ES-I3 (cell line): ENCODE measurements around the gene IFNA16.
"Not testable (repeated sequence)": the region's sequence is repeated elsewhere in the genome, so short reads cannot be mapped to it uniquely, and the experiment has no call there.

Source experiments
- H3K36me3 ChIP-seq: 2 replicates; pipeline ENCODE4 v1.6.1; 2013; ENCODE audit warnings: mild to moderate bottlenecking, low read length, control low read depth, moderate library complexity; ENCODE audit not compliant: insufficient read depth
- H3K4me1 ChIP-seq: 2 replicates; pipeline ENCODE4 v1.6.1; 2013; ENCODE audit warnings: mild to moderate bottlenecking, control low read depth, low read length; ENCODE audit not compliant: insufficient read depth
- H3K9ac ChIP-seq: 2 replicates; pipeline ENCODE4 v1.6.1; 2013; ENCODE audit warnings: low read depth, mild to moderate bottlenecking, low read length, moderate library complexity
- H3K9me3 ChIP-seq: 2 replicates; pipeline ENCODE4 v1.6.1; 2013; ENCODE audit warnings: mild to moderate bottlenecking, low read length, moderate library complexity; ENCODE audit not compliant: control insufficient read depth, insufficient read depth

IFNA16 gene

GRCh38 chr9:21213411-21214326 lies 3.4 kb downstream of the IFNA16 start:
- H3K9ac ChIP-seq, H3K4me1 ChIP-seq, H3K36me3 ChIP-seq, H3K9me3 ChIP-seq: not testable (repeated sequence)

- H3K9ac ChIP-seq, H3K4me1 ChIP-seq, H3K9me3 ChIP-seq, H3K36me3 ChIP-seq: not testable (repeated sequence)
Measured at GRCh38 chr9:21212160-21212559, 5.0 kb downstream of the IFNA16 start.

GRCh38 chr9:21210782-21211181 lies 6.3 kb downstream of the IFNA16 start:
- not testable (repeated sequence) for H3K9ac ChIP-seq, H3K9me3 ChIP-seq, H3K4me1 ChIP-seq, H3K36me3 ChIP-seq

DNA sequence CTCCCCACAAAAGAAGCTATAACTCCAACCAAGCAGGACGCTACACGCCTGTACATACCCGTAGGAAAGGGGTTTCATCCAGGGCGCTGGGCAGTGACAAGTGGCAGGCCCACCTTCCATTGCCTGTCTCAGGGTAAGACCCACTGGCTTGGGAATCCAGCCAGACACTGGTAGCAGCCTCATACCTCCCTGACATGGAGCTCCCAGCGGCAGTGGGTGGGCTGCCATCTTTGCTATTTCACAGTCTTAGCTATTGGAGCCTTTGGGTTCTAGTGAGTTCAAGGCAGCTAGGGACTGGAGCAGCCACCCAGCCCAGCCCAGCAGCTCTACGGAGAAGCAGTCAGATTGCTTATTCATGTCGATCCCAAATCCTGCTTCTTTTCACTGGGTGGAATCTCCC lies 6.8 kb downstream of the IFNA16 start:
- Histone ChIP-seq H3K4me1 (no peaks in the 10 kb centered on the region), H3K36me3 (no peaks in the 10 kb centered on the region), H3K9ac (no peak overlapping the region), H3K9me3 (no peaks in the 10 kb centered on the region)

DNA sequence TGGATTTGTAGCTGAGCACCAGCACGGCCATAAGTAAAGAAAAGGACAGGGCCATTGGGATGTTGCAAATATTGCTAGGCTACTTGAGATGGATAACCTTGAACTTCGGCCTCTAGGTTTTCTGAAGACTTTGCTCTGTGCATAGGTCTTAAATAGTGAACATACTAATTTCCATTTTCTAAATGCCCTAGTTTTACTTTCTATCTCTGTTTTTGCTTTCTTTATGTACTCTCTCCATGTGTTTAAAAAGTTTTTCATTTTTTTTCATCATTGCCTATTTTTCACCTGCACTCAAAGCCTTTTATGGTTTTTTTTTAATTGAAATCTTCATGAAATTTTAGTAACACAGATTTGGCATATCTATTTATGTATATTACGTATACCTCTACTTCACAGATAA lies 10.1 kb downstream of the IFNA16 start, which contains the start of gene IFNA10:
Gene IFNA10 (minus strand): TSS at position 101 of the 400 bp plus-strand sequence. CDS start 46 bp downstream, at position 55.
- H3K36me3 ChIP-seq, H3K9ac ChIP-seq, H3K4me1 ChIP-seq, H3K9me3 ChIP-seq: not testable (repeated sequence)

DNA sequence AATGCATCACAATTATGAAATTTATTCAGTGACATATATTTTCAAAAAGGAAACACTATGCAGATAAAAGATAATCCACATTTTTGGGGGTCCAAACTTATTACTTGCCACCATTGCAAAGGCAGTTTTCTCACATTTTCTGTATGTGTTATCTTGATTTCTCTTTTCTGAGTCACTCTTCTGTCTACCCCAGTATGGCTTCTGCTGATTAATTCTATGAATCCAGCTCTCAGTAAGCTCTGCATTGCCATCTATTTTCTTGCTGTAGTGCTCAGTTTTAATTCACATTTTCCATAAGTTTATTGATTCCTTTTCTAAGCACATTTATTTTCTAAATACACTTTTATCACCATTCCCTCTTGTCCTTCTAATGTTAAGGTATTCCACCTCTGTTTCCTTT lies 11.9 kb downstream of the IFNA16 start:
- H3K9me3 ChIP-seq, result no peaks in the 10 kb centered on the region
- no peaks in the 10 kb centered on the region for H3K36me3 ChIP-seq
- H3K9ac ChIP-seq, result no peak overlapping the region
- H3K4me1 ChIP-seq, result no peaks in the 10 kb centered on the region

DNA sequence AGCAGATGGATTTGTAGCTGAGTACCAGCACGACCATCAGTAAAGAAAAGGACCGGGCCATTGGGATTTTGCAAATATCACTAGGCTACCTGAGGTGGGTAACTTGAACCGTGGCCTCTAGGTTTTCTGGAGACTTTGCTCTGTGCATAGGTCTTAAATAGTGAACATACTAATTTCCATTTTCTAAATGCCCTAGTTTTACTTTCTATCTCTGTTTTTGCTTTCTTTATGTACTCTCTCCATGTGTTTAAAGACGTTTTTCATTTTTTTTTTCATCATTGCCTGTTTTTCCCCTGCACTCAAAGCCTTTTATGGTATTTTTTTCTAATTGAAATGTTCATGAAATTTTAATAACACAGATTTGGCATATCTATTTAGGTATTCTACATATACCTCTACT lies 15.0 kb downstream of the IFNA16 start, which contains the start of gene IFNA7:
Gene IFNA7 (minus strand): TSS at position 101 of the 400 bp plus-strand sequence. CDS start 40 bp downstream, at position 61.
- H3K9ac ChIP-seq, H3K9me3 ChIP-seq, H3K4me1 ChIP-seq, H3K36me3 ChIP-seq: not testable (repeated sequence)

- H3K9ac ChIP-seq, H3K4me1 ChIP-seq, H3K9me3 ChIP-seq, H3K36me3 ChIP-seq: not testable (repeated sequence)
Measured at GRCh38 chr9:21194867-21195776, 22.0 kb downstream of the IFNA16 start.

GRCh38 chr9:21187487-21187886 lies 29.6 kb downstream of the IFNA16 start, which contains the start of gene IFNA4:
Gene IFNA4, minus strand, starts transcription at chr9:21187587. Its CDS starts 56 bp downstream, at chr9:21187531.
- not testable (repeated sequence) for H3K4me1 ChIP-seq, H3K9me3 ChIP-seq

DNA sequence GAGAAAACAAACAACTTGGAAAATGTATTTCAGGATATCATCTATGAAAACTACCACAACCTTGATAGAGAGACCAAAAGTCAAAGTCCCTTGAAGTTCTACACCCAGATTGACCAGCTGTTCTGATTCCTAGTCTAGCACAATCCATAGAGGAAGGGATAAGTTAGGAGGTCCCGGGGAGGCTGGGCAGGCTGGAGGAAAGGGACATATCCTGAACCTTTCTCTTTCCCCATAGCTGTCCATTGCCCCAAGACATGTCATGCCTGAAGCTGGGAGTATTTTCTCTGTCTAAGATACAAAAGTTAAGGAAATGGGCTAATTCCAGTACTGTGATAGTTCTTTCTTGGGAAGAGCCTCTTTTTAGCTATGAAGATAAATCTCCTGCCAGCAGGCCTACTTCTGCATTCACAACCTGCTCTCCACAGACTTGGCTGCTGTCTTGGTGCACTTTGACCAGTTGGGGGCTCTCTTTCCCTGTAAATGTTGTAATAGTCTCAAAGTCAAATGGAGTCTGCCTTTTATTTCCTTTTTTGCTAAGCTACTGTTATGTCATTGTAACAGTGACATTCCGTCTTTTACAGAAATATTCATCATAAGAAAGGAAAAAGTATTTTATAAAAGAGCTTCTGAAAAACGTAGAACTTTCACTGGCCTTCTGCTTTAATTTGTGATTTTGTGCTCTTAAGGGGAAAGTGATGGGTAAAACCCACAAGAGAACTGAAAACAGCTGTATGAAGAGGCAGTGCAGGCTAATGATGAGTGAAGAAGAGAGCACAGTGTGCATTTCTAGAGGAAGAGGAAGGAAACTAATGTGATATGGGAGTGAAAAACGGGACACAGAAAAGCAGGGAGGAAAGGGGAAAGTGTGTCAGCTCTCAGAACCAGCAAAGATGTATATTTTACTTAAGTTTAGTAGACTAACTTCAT lies 34.0 kb downstream of the IFNA16 start:
- not testable (repeated sequence) for H3K9me3 ChIP-seq, H3K4me1 ChIP-seq, H3K36me3 ChIP-seq, H3K9ac ChIP-seq

More at GRCh38 chr9:21187487-21187886, 29.6 kb downstream of the IFNA16 start, which contains the start of gene IFNA4:
- not testable (repeated sequence) for H3K9ac ChIP-seq, H3K36me3 ChIP-seq

- Histone ChIP-seq H3K36me3 (no peaks in the 10 kb centered on the region), H3K4me1 (no peaks in the 10 kb centered on the region), H3K9ac (no peak overlapping the region), H3K9me3 (no peaks in the 10 kb centered on the region)
Measured at GRCh38 chr9:21174671-21175070, 42.4 kb downstream of the IFNA16 start.

GRCh38 chr9:21172156-21172555 lies 45.0 kb downstream of the IFNA16 start:
- H3K9ac ChIP-seq, result no peak overlapping the region
- no peaks in the 10 kb centered on the region for H3K9me3 ChIP-seq

DNA sequence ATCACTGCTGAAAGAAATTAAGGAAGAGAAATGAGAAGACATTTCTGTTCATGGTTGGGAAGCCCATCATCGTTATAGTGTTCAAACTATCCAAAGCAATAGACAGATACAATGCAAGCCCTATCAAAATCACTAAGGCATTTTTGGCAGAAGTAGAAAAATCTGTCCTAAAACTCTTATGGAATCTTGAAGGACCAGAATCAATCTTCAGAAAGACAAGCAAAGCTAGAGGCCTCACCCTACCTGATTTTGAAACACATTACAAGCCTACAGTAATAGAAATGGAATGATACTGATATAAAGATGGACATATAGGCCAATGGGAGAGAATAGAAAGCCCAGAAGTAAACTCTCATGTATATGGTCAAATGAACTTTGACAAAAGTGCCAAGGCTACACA lies 45.8 kb downstream of the IFNA16 start:
- Histone ChIP-seq H3K4me1 (no peaks in the 10 kb centered on the region), H3K9me3 (no peaks in the 10 kb centered on the region), H3K9ac (no peak overlapping the region), H3K36me3 (no peaks in the 10 kb centered on the region)

More at GRCh38 chr9:21172156-21172555, 45.0 kb downstream of the IFNA16 start:
- no peaks in the 10 kb centered on the region for H3K36me3 ChIP-seq
- no peaks in the 10 kb centered on the region for H3K4me1 ChIP-seq

GRCh38 chr9:21166560-21166959 lies 50.6 kb downstream of the IFNA16 start, which contains the start of gene IFNA21:
Gene IFNA21, minus strand, starts transcription at chr9:21166660. Its CDS starts 48 bp downstream, at chr9:21166612.
- not testable (repeated sequence) for H3K36me3 ChIP-seq, H3K4me1 ChIP-seq, H3K9me3 ChIP-seq, H3K9ac ChIP-seq
